Globus pallidus (tissue), 1 donor: ENCODE measurements around the gene SLC25A51.

ENCODE experiments used
- DNase-seq: peaks from one replicate; pipeline ENCODE4 v3.0.0-alpha.2; 2015; ENCODE audit warnings: low spot score

Gene SLC25A51

GRCh38 chr9:37903647-37904444 lies at the start of gene SLC25A51:
TSS of gene SLC25A51 (minus strand) at chr9:37904127. CDS start at chr9:37888550, 15,577 bp downstream.
- DNase-seq, result peak; percentile 88

GRCh38 chr9:37953206-37953774 lies 49.4 kb upstream of the SLC25A51 start:
- no peak for DNase-seq

GRCh38 chr9:37952731-37953130 lies 48.8 kb upstream of the SLC25A51 start:
- DNase-seq, result no peak

- DNase-seq, result no peak
Observed at GRCh38 chr9:37951671-37952449, 47.9 kb upstream of the SLC25A51 start.

GRCh38 chr9:37950561-37950960 lies 46.6 kb upstream of the SLC25A51 start:
- DNase-seq, result no peak

- DNase-seq, result no peak
Observed at GRCh38 chr9:37949576-37949975, 45.6 kb upstream of the SLC25A51 start.

- DNase-seq, result no peak
Observed at GRCh38 chr9:37948417-37948980, 44.6 kb upstream of the SLC25A51 start.

- DNase-seq, result no peak
Observed at GRCh38 chr9:37947977-37948376, 44.0 kb upstream of the SLC25A51 start.

GRCh38 chr9:37947471-37947870 lies 43.5 kb upstream of the SLC25A51 start:
- no peak for DNase-seq

- DNase-seq, result no peak
Observed at GRCh38 chr9:37946971-37947370, 43.0 kb upstream of the SLC25A51 start.

GRCh38 chr9:37946041-37946440 lies 42.1 kb upstream of the SLC25A51 start:
- no peak for DNase-seq

- DNase-seq, result no peak
Observed at GRCh38 chr9:37944671-37945481, 40.9 kb upstream of the SLC25A51 start.

- no peak for DNase-seq
Observed at GRCh38 chr9:37944266-37944650, 40.3 kb upstream of the SLC25A51 start.

GRCh38 chr9:37943345-37944265 lies 39.7 kb upstream of the SLC25A51 start:
- no peak for DNase-seq

- no peak for DNase-seq
Observed at GRCh38 chr9:37942621-37943344, 38.9 kb upstream of the SLC25A51 start.

- no peak for DNase-seq
Observed at GRCh38 chr9:37941253-37941652, 37.3 kb upstream of the SLC25A51 start.

GRCh38 chr9:37939575-37940095 lies 35.7 kb upstream of the SLC25A51 start:
- no peak for DNase-seq

- peak; percentile 55 for DNase-seq
Observed at GRCh38 chr9:37938121-37938891, 34.4 kb upstream of the SLC25A51 start.

GRCh38 chr9:37937366-37937765 lies 33.4 kb upstream of the SLC25A51 start:
- DNase-seq, result no peak
